Muscle layer of colon (tissue), 2 donors: ENCODE results near the gene B3GAT1.

Experiments used
- H3K27ac ChIP-seq: one replicate; pipeline ENCODE4 v1.7.0; 2013; ENCODE audit warnings: low read depth, mild to moderate bottlenecking, low read length, moderate library complexity
- H3K27me3 ChIP-seq, 2 donors: one replicate each; pipeline ENCODE4 v1.7.0; 2013; ENCODE audit warnings: low read length in 2 of 2, mild to moderate bottlenecking in 2 of 2; ENCODE audit not compliant: insufficient read depth in 2 of 2, control insufficient read depth in 1 of 2
- H3K36me3 ChIP-seq: one replicate; pipeline ENCODE4 v1.7.0; 2013; ENCODE audit warnings: mild to moderate bottlenecking, low read length; ENCODE audit not compliant: insufficient read depth
- H3K4me1 ChIP-seq: one replicate; pipeline ENCODE4 v1.7.0; 2013; ENCODE audit warnings: mild to moderate bottlenecking, low read length; ENCODE audit not compliant: insufficient read depth
- H3K4me3 ChIP-seq, 2 donors: one replicate each; pipeline ENCODE4 v1.7.0; 2013; ENCODE audit warnings: low read length in 2 of 2, low read depth in 1 of 2, mild to moderate bottlenecking in 1 of 2, moderate library complexity in 1 of 2
- H3K9ac ChIP-seq: one replicate; pipeline ENCODE4 v1.7.0; 2013; ENCODE audit warnings: low read length
- H3K9me3 ChIP-seq: one replicate; pipeline ENCODE4 v1.7.0; 2013; ENCODE audit warnings: mild to moderate bottlenecking, low read length
- donor health status: abdominal sarcoma.
- donor health status: Adenocarcinoma of cecum.

B3GAT1 gene

DNA sequence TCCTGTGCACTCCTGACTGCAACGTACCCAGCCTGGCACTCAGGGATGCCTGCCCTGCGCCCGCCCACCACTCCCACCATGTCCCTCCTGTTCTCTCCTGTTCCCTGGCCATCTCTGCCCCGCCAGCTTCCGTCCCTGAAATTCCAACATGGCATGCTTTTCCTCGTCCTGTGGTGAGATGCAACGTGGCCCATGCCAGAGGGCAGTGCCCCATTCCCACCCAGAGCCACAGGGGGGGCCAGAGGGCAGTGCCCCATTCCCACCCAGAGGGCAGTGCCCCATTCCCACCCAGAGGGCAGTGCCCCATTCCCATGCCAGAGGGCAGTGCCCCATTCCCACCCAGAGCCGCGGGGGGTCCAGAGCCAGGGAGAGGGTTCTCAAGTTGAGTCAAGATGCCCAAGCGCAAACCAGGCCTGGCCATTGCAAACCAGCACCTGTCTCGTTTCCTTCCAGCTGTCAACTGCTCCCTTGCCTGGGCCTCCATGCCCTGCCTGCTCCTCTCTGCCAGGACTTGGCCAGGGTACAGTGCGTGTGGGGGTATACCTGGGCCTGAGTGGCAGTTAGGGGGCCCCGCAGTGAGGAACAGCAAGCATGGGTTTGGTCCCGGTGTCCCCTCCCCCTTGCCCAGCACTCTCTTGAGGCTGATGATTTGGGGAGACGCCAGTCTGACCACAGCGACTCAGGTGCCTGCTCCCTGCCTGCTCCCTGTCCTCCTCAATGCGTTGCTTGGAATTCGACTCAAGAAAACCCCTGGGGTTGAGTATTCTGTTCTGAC lies 14.6 kb downstream of the B3GAT1 start:
- H3K4me3 ChIP-seq, result no peak overlapping the region
- H3K9ac ChIP-seq, result no peak overlapping the region
- no peaks in the 10 kb centered on the region for H3K36me3 ChIP-seq
- H3K27ac ChIP-seq, result no peak overlapping the region
- H3K9me3 ChIP-seq, result no peaks in the 10 kb centered on the region
- H3K4me1 ChIP-seq, result no peaks in the 10 kb centered on the region
- peaks cover 0 to 4% of the 10 kb centered on the region in 2 donors for H3K27me3 ChIP-seq

DNA sequence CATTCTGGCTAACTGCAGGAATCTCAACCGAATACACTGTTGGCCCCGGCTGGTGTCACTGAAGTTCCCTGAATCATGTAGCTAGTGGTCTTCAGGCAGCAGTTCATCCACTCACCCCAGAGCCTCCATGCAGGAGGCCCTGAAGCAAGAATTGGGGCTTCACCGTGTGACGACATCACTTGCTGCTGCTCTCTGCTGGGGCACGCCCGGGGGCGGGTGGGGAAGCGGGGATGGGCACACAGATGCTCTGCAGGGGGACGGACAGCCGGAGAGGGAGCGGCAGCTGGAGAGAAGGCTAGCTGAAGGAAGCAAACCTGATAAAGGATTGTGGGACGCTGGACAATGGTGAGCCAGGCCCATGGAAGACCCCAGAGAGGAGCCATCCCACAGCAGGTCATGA lies 17.0 kb downstream of the B3GAT1 start:
- no peak overlapping the region for H3K27ac ChIP-seq
- H3K36me3 ChIP-seq, result no peaks in the 10 kb centered on the region
- no peak overlapping the region for H3K9ac ChIP-seq
- H3K4me3 ChIP-seq, result no peak overlapping the region
- no peaks in the 10 kb centered on the region for H3K4me1 ChIP-seq
- peaks cover 0 to 16% of the 10 kb centered on the region in 2 donors for H3K27me3 ChIP-seq
- H3K9me3 ChIP-seq, result no peaks in the 10 kb centered on the region

DNA sequence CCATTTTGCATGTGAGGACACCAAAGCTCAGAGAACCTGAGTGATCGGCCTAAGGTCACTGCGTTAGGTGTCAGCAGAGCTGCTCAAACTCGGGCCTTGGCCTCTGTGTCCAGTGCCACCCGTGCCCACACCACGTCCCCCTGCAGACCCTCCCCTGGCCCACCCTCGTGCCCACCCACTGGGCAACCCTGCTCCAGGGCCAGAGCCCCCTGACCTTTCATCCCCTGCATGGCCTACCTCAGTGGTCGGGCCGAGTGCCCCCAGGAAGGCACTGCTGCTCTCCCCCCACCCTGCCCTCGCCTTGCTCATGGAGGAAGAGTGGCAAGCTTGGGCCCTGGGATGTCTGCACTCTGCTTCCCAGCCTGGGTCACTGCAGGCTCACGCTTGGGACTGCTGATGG lies 17.7 kb downstream of the B3GAT1 start:
- no peak overlapping the region for H3K27ac ChIP-seq
- no peaks in the 10 kb centered on the region for H3K36me3 ChIP-seq
- H3K9me3 ChIP-seq, result no peaks in the 10 kb centered on the region
- peaks cover 0 to 12% of the 10 kb centered on the region in 2 donors for H3K27me3 ChIP-seq
- H3K4me1 ChIP-seq, result no peaks in the 10 kb centered on the region
- no peak overlapping the region for H3K4me3 ChIP-seq
- H3K9ac ChIP-seq, result no peak overlapping the region

DNA sequence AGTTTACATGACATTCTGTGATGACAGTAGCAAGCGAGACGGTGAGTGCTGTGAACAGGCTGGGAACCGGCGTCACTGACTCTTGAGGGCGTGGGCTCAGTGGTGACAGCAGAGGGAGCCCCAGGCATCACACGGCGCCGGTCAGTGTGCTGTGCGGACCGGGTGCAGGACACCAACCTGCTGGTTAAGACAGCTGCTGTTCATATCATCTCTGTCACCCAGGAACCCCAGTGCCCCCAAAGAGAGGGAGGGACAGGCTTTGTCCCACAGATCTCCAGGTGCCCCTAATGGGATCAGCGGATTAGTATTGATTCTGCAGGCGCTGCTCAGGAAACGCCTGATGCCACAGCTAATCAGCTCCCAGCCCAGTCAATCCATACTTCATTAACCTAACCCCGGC lies 18.4 kb downstream of the B3GAT1 start:
- Histone ChIP-seq H3K9me3 (no peaks in the 10 kb centered on the region), H3K9ac (no peak overlapping the region), H3K27me3 (peaks cover 0 to 12% of the 10 kb centered on the region in 2 donors), H3K27ac (no peak overlapping the region), H3K4me3 (no peak overlapping the region), H3K4me1 (no peaks in the 10 kb centered on the region), H3K36me3 (no peaks in the 10 kb centered on the region)

DNA sequence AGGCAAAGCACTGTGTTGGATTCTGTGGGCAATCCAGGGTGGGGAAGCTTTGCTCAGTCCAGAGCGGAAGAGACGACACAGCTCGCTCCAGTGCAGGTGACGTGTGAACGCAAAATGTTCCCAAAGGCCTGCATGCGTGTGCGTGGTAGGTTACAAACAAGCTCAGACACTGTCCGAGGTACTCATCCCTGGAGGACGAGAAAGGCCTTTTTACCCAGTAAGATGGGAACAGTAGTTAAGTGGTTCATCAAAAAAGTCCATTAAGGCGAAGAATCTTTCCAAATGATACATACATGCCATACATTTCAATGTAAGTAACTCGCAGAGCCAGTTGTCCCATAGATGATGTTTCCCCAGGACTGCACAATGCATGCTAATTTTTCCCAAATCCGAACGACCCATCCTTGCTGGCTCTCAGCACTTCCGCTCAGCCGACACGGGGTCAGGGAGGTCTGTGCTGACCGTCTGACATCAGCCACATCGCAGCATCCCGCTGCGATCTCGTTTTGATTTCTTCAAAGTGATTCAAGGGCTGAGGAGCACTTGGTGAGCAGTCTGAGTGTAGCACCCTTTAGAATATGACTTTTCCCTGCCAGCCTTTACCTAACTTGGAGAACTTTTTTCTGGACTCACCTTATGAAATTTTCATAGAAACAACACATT lies 19.0 kb downstream of the B3GAT1 start:
- Histone ChIP-seq H3K9me3 (no peaks in the 10 kb centered on the region), H3K9ac (no peak overlapping the region), H3K4me1 (no peaks in the 10 kb centered on the region), H3K36me3 (no peaks in the 10 kb centered on the region), H3K4me3 (no peak overlapping the region), H3K27me3 (peaks cover 0 to 12% of the 10 kb centered on the region in 2 donors), H3K27ac (no peak overlapping the region)

DNA sequence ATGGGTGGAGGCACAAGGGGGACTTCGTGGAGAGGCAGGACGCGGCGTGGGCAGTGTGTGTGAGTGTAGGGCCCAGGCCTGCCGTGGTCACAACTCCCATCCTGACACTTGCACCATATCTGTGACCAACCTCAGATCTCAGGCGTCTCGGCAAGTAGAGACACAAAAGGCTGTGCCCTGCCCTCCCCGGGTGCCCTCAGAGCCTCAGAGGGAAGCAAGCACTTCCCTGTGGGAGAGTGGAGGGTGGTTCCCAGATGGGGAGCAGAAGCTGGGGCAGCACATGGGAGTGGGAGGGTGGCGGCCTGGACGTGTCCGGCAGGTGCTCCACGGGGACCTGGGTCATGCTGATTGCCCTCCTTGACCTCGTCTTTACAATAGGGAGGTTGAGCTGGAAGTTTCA lies 20.4 kb downstream of the B3GAT1 start:
- no peak overlapping the region for H3K27ac ChIP-seq
- no peaks in the 10 kb centered on the region for H3K4me1 ChIP-seq
- H3K9ac ChIP-seq, result no peak overlapping the region
- H3K9me3 ChIP-seq, result no peaks in the 10 kb centered on the region
- no peak overlapping the region for H3K4me3 ChIP-seq
- no peaks in the 10 kb centered on the region for H3K36me3 ChIP-seq
- H3K27me3 ChIP-seq, result peaks cover 0 to 17% of the 10 kb centered on the region in 2 donors

DNA sequence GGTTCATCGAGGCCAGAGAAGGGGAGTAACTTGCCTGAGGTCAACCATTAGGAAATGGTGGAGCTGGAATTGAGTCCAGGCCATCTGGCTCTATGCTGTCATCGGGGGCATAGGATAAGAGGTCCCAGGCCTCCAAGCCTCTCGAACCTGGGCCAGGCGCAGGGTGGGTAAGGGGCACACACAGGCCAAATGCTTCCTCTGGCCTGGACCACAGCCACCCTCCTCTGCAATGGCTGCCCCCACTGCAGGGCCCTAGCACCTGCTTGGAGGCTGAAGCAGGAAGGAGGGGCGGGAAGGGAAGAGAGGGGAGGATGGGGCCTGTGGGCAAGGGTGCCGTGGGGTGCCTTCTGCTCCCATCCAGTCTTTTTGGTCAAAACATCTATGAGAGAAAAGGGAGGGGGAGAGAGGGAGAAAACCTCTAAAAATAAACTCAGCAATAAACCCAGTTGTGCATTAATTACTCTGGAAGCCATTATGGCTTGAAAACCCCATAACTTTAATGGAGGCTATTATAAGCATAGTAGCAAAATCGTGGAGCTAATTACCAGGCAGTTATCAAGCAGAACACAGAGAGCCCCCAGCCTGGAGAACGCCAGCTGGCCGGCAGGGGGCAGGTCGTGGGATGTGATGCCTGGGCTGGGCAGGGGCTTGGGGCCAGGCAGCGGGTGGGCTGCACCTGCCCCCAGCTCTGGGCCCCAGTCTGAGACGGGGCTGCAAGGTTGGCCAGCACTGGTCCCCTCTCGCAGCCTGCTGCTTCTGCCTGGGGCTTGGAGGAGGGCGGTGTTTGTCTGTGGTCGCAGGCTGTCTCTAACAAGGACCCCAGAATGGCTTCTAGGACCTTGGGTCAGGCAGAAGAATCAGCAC lies 21.1 kb downstream of the B3GAT1 start:
- Histone ChIP-seq H3K27ac (no peak overlapping the region), H3K9me3 (no peaks in the 10 kb centered on the region), H3K4me3 (no peak overlapping the region), H3K9ac (no peak overlapping the region), H3K36me3 (no peaks in the 10 kb centered on the region), H3K27me3 (peaks cover 0 to 17% of the 10 kb centered on the region in 2 donors), H3K4me1 (no peaks in the 10 kb centered on the region)

DNA sequence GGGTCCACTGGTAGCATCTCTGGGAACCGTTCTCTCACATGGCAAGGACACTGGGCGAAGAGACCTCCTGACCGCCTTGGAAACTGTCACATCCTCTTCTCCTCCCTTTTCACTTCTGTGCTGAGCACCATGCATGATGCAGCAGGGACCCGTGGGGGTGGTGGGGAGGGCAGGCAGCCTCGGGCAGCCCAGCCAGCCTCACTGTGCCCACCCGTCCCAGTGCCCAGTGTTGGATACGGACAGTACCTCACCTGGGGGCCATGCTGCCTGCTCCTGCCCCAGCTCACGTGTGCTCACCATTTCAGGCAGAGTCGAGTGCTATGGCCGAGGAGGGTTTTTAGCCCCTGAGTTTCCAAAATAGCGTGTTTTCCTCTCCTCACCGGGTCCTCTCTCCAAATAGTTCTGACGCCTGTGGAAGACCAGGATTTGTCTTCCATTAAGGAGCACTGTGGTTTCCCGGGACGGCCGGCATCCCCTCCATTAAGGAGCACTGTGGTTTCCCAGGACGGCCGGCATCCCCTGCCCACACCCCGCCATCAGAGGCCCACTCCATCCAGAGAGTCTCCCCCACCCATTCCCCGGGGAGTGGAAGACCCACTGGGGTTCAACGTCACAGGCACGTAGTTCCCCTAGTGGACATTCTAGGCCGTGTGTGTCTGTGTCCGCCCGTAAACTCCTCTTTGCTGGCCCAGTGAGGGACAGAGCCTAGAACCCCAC lies 22.4 kb downstream of the B3GAT1 start:
- peaks cover 0 to 25% of the 10 kb centered on the region in 2 donors for H3K27me3 ChIP-seq
- no peaks in the 10 kb centered on the region for H3K4me1 ChIP-seq
- no peaks in the 10 kb centered on the region for H3K9me3 ChIP-seq
- no peak overlapping the region for H3K4me3 ChIP-seq
- H3K9ac ChIP-seq, result no peak overlapping the region
- H3K27ac ChIP-seq, result no peak overlapping the region
- no peaks in the 10 kb centered on the region for H3K36me3 ChIP-seq

DNA sequence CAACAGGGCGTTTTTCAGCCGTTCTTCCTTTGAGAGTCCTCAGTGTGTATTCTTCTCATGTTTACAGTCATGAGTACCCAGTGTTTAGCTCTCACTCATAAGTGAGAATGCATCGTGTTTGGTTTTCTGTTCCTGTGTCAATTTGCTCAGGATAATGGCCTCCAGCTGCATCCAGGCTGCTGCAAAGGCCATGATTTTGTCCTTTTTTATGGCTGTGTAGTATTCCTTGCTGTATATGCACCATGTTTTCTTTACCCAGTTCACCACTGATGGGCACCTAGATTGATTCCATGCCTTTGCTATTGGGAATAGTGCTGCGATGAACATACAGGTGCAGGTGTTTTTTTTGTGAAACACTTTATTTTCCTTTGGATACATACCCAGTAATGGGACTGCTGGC lies 23.5 kb downstream of the B3GAT1 start:
- H3K27ac ChIP-seq, result no peak overlapping the region
- no peaks in the 10 kb centered on the region for H3K36me3 ChIP-seq
- no peak overlapping the region for H3K4me3 ChIP-seq
- H3K9me3 ChIP-seq, result no peaks in the 10 kb centered on the region
- H3K27me3 ChIP-seq, result peaks cover 0 to 25% of the 10 kb centered on the region in 2 donors
- no peaks in the 10 kb centered on the region for H3K4me1 ChIP-seq
- H3K9ac ChIP-seq, result no peak overlapping the region

DNA sequence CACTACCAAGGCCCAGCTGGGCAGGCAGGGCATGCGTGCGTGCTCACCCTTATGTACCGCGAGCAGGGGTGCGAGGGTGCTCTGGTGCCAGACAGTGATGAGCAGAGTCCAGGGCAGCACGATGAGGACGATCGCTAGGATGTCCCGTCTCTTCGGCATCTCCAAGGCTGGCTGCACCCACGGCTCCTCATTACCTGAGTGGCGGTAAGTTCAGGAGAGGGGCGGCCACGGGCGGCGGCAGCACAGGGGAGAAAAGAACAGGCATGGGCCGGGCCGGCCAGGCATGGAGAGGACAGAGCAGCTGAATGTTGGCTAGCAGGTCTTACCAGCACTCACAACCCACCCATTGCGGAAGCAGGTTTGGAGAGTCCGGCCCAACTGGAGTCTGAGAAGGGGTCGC lies 24.5 kb downstream of the B3GAT1 start:
- H3K27me3 ChIP-seq, result peaks cover 0 to 25% of the 10 kb centered on the region in 2 donors
- H3K36me3 ChIP-seq, result no peaks in the 10 kb centered on the region
- no peak overlapping the region for H3K27ac ChIP-seq
- H3K9ac ChIP-seq, result no peak overlapping the region
- H3K9me3 ChIP-seq, result no peaks in the 10 kb centered on the region
- no peaks in the 10 kb centered on the region for H3K4me1 ChIP-seq
- H3K4me3 ChIP-seq, result no peak overlapping the region

DNA sequence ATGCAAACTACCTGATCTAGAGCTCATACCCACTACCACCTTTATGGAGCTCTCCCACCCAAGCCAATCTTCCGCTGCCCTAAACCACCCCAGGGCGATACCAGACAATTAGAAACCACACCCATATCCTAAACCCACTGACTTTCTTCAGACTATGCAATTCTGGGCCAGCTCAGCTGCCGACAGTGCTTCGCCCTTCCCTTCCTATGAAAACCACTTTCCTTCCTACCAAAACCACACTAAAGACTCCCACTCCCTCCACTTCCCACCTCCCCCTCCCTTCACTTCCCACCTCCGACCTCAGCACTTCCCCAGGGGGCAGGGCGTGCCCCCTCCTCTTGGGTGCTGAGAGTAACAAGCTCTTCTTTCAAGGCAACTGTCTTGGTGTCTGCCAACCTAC lies 25.1 kb downstream of the B3GAT1 start:
- Histone ChIP-seq H3K4me1 (no peaks in the 10 kb centered on the region), H3K36me3 (no peaks in the 10 kb centered on the region)

More for the DNA sequence above, 25.1 kb downstream of the B3GAT1 start:
- Histone ChIP-seq H3K4me3 (no peak overlapping the region), H3K27ac (no peak overlapping the region), H3K27me3 (peaks cover 0 to 25% of the 10 kb centered on the region in 2 donors), H3K9ac (no peak overlapping the region), H3K9me3 (no peaks in the 10 kb centered on the region)
